Gastrocnemius medialis (tissue), 4 donors: ENCODE results near the gene SCGB1A1.

Experiments
- CTCF ChIP-seq, 5 experiments: fragments of 450-650 bp in 3 of 5; fragments of 200-600 bp in 2 of 5; sonication (generic) in 2 of 5; IDR thresholded peaks in 4 of 5; conservative IDR thresholded peaks in 1 of 5; 1 replicate in 4 of 5; 2 replicates in 1 of 5; pipeline ENCODE4 v1.5.1; 2016 to 2019; ENCODE audit warnings: antibody characterized with exemption in 5 of 5, mild to moderate bottlenecking in 3 of 5, moderate library complexity in 3 of 5
- POLR2A ChIP-seq, 2 donors: fragments of 450-650 bp; IDR thresholded peaks; one replicate each; pipeline ENCODE4 v1.6.1; 2017; ENCODE audit warnings: antibody characterized with exemption in 2 of 2, mild to moderate bottlenecking in 2 of 2, moderate library complexity in 2 of 2

- TF ChIP-seq CTCF (IDR thresholded peaks at IDR 0.05 in 4 of 5, conservative IDR thresholded peaks at IDR 0.05 in 1 of 5) (no peak), POLR2A (IDR thresholded peaks at IDR 0.05) (no peak)
These were observed 37.8 kb downstream of the SCGB1A1 start for GRCh38 chr11:62456630-62457029.
